ENCODE results near the gene SOX6. TPM values are rescaled to one million over a fixed set of nuclear protein-coding genes. Genes with fewer than 3 reads are reported as not detected.

Gene SOX6
- total RNA-seq, 1 donor from 2014 or later, result 1.4 TPM

DNA sequence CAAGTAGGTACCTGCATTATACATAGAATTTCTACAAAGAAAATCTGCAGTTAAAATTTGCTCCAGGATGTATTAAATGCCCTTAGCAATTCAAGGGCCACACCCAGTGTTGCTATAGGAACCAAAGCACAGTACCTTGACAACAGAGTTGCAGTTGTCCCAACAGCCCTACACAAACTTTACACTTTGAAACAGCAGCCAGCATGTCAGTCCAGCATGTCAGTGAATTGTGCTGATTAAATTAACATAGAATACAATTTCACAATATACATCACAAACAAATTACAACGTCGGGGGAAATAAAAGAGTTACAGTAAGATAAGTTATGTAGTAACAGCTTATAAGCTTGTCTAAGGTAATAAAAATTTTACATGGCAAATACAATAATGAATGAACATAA, 389.2 kb downstream of the SOX6 start:
- no peaks in the 10 kb centered on the region for H3K36me3 Mint-ChIP-seq (ENCODE audit: unreplicated experiment)
- H3K27me3 Mint-ChIP-seq (ENCODE audit: unreplicated experiment), result peaks cover 1% of the 10 kb centered on the region
- H3K4me1 Mint-ChIP-seq (ENCODE audit: low read depth, unreplicated experiment), result no peaks in the 10 kb centered on the region
- no peak for DNase-seq
- TF ChIP-seq, protein P1, sequence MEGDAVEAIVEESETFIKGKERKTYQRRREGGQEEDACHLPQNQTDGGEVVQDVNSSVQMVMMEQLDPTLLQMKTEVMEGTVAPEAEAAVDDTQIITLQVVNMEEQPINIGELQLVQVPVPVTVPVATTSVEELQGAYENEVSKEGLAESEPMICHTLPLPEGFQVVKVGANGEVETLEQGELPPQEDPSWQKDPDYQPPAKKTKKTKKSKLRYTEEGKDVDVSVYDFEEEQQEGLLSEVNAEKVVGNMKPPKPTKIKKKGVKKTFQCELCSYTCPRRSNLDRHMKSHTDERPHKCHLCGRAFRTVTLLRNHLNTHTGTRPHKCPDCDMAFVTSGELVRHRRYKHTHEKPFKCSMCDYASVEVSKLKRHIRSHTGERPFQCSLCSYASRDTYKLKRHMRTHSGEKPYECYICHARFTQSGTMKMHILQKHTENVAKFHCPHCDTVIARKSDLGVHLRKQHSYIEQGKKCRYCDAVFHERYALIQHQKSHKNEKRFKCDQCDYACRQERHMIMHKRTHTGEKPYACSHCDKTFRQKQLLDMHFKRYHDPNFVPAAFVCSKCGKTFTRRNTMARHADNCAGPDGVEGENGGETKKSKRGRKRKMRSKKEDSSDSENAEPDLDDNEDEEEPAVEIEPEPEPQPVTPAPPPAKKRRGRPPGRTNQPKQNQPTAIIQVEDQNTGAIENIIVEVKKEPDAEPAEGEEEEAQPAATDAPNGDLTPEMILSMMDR (IDR thresholded peaks at IDR 0.05; ENCODE audit: partially characterized antibody, unreplicated experiment), result no peak
- no peak overlapping the region for H3K27ac Mint-ChIP-seq (ENCODE audit: unreplicated experiment)
- no peak overlapping the region for H3K4me3 Mint-ChIP-seq (ENCODE audit: unreplicated experiment)
- peaks cover 1% of the 10 kb centered on the region for H3K9me3 Mint-ChIP-seq (ENCODE audit: unreplicated experiment)

DNA sequence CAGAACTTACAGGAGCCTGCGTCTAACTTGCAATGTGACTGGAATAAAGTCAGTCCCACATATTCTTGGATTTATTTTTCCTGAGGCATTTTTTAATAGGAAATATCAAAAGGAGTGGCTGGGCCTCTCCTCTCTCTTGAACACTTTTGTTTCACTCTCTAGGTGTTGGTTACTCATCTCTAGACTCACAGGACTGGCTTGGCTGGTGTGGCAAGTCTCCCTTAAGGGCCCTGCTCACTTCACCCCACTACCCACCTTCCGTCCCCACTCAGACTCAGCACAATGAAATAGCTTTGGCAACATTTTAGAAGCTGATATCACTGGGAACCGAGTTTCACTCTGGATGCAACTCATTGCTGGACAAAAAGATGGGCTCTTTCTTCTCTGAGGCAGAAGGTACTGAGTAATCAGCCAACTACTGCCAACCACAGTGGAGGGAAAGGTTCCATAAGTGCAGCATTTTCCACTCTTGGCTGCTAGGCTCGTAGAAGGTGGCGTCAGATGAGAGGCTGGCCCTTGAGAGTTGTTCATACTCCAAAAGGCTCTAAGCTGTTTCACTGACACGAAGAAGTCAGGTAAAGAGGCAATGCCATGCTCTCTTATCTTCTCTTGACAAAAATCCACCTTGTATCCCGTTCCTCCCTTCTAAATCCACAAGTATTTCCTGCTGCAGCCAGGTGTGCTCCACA, 390.6 kb downstream of the SOX6 start:
- TF ChIP-seq, protein P1 (IDR thresholded peaks at IDR 0.05; ENCODE audit: partially characterized antibody, unreplicated experiment), result no peak
- peaks cover 1% of the 10 kb centered on the region for H3K27me3 Mint-ChIP-seq (ENCODE audit: unreplicated experiment)
- peaks cover 3% of the 10 kb centered on the region for H3K9me3 Mint-ChIP-seq (ENCODE audit: unreplicated experiment)
- DNase-seq, result no peak
- H3K27ac Mint-ChIP-seq (ENCODE audit: unreplicated experiment), result no peak overlapping the region
- no peaks in the 10 kb centered on the region for H3K36me3 Mint-ChIP-seq (ENCODE audit: unreplicated experiment)
- H3K4me3 Mint-ChIP-seq (ENCODE audit: unreplicated experiment), result no peak overlapping the region
- no peaks in the 10 kb centered on the region for H3K4me1 Mint-ChIP-seq (ENCODE audit: low read depth, unreplicated experiment)

DNA sequence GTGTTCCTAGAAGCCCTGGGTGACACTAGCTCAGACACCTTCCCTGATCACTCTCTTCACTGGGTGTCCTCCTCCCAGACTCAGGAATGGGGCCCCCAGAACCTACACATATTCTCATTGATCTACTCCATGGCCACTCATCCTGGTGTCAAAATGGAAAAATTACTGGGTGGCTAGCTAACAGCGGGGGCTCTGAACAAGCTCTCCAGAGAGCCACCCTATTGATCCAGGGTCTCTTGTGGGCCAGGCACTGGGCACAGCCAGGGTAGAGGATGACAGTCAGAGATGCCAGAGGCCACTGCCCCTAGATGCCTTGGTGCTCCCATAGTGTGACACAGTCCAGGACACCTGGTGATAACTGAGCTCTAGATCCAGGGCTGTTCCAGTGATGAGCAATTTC, 393.1 kb downstream of the SOX6 start:
- Mint-ChIP-seq H3K27ac (ENCODE audit: unreplicated experiment) (no peak overlapping the region), H3K4me3 (ENCODE audit: unreplicated experiment) (no peak overlapping the region), H3K9me3 (ENCODE audit: unreplicated experiment) (peaks cover 3% of the 10 kb centered on the region), H3K4me1 (ENCODE audit: low read depth, unreplicated experiment) (no peaks in the 10 kb centered on the region), H3K36me3 (ENCODE audit: unreplicated experiment) (no peaks in the 10 kb centered on the region), H3K27me3 (ENCODE audit: unreplicated experiment) (no peaks in the 10 kb centered on the region)
- TF ChIP-seq, protein P1 (IDR thresholded peaks at IDR 0.05; ENCODE audit: partially characterized antibody, unreplicated experiment), result no peak
- DNase-seq, result no peak

DNA sequence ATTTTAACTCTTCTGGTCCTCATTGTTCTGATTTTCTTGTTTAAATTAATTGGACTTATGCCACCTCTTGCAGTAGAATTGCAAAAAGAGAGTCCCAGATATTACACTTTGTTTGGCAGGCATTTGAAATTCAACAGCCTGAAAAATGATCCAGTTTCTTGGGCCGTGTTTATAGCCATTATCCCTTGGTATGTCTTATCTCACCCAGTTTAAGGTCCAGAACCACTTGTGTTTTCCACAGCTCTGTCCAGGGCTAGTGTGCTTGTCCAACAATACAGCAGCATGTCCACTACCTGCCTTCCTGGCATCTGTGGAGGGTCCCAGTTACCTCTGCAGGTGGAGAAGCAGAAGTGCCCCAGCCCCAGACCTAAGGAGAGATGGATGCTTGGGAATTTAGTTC, 397.4 kb downstream of the SOX6 start:
- DNase-seq, result no peak
- no peak overlapping the region for H3K4me3 Mint-ChIP-seq (ENCODE audit: unreplicated experiment)
- H3K27ac Mint-ChIP-seq (ENCODE audit: unreplicated experiment), result no peak overlapping the region
- H3K27me3 Mint-ChIP-seq (ENCODE audit: unreplicated experiment), result no peaks in the 10 kb centered on the region
- H3K4me1 Mint-ChIP-seq (ENCODE audit: low read depth, unreplicated experiment), result no peaks in the 10 kb centered on the region
- TF ChIP-seq, protein P1 (IDR thresholded peaks at IDR 0.05; ENCODE audit: partially characterized antibody, unreplicated experiment), result no peak
- H3K36me3 Mint-ChIP-seq (ENCODE audit: unreplicated experiment), result no peaks in the 10 kb centered on the region
- peaks cover 3% of the 10 kb centered on the region for H3K9me3 Mint-ChIP-seq (ENCODE audit: unreplicated experiment)

DNA sequence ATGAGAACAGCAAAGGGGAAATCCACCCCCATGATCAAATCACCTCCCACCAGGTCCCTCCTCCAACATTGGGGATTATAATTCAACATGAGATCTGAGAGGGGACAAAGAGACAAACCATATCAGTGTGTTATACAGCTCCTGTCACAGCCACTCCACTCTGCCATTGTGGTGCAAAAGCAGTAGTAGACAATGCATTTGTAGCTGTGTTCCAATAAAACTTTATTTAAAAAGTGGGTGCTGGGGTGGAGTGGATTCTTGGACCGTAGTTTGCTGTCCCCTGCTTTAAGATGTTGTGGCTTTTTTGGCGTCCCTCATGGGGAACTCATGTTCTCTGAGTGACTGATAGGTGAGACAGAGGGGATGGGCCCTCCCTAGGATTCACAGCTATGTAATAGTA, 399.1 kb downstream of the SOX6 start:
- Mint-ChIP-seq H3K9me3 (ENCODE audit: unreplicated experiment) (peaks cover 2% of the 10 kb centered on the region), H3K4me3 (ENCODE audit: unreplicated experiment) (no peak overlapping the region), H3K27ac (ENCODE audit: unreplicated experiment) (no peak overlapping the region), H3K36me3 (ENCODE audit: unreplicated experiment) (no peaks in the 10 kb centered on the region), H3K27me3 (ENCODE audit: unreplicated experiment) (no peaks in the 10 kb centered on the region), H3K4me1 (ENCODE audit: low read depth, unreplicated experiment) (no peaks in the 10 kb centered on the region)
- TF ChIP-seq, protein P1 (IDR thresholded peaks at IDR 0.05; ENCODE audit: partially characterized antibody, unreplicated experiment), result no peak
- no peak for DNase-seq
